IPS-18a (cell line): ENCODE measurements around the gene ASPHD2.

ENCODE experiments used
- H3K27ac ChIP-seq: one replicate; pipeline ENCODE4 v1.5.1; 2013; ENCODE audit warnings: low read length
- H3K27me3 ChIP-seq: one replicate; pipeline ENCODE4 v1.6.1; 2013; ENCODE audit warnings: mild to moderate bottlenecking, low read length; ENCODE audit not compliant: control insufficient read depth, insufficient read depth
- H3K36me3 ChIP-seq: one replicate; pipeline ENCODE4 v1.6.1; 2013; ENCODE audit warnings: low read depth, low read length; ENCODE audit not compliant: control insufficient read depth
- H3K4me1 ChIP-seq: one replicate; pipeline ENCODE4 v1.6.1; 2013; ENCODE audit warnings: low read depth, low read length; ENCODE audit not compliant: control insufficient read depth
- H3K4me3 ChIP-seq: one replicate; pipeline ENCODE4 v1.5.1; 2013; ENCODE audit warnings: low read length
- H3K9ac ChIP-seq: one replicate; pipeline ENCODE4 v1.6.1; 2013; ENCODE audit warnings: mild to moderate bottlenecking, low read length, moderate library complexity
- H3K9me3 ChIP-seq: one replicate; pipeline ENCODE4 v1.6.1; 2013; ENCODE audit warnings: low read depth, low read length; ENCODE audit not compliant: control insufficient read depth

The ASPHD2 gene, protein sequence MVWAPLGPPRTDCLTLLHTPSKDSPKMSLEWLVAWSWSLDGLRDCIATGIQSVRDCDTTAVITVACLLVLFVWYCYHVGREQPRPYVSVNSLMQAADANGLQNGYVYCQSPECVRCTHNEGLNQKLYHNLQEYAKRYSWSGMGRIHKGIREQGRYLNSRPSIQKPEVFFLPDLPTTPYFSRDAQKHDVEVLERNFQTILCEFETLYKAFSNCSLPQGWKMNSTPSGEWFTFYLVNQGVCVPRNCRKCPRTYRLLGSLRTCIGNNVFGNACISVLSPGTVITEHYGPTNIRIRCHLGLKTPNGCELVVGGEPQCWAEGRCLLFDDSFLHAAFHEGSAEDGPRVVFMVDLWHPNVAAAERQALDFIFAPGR

DNA sequence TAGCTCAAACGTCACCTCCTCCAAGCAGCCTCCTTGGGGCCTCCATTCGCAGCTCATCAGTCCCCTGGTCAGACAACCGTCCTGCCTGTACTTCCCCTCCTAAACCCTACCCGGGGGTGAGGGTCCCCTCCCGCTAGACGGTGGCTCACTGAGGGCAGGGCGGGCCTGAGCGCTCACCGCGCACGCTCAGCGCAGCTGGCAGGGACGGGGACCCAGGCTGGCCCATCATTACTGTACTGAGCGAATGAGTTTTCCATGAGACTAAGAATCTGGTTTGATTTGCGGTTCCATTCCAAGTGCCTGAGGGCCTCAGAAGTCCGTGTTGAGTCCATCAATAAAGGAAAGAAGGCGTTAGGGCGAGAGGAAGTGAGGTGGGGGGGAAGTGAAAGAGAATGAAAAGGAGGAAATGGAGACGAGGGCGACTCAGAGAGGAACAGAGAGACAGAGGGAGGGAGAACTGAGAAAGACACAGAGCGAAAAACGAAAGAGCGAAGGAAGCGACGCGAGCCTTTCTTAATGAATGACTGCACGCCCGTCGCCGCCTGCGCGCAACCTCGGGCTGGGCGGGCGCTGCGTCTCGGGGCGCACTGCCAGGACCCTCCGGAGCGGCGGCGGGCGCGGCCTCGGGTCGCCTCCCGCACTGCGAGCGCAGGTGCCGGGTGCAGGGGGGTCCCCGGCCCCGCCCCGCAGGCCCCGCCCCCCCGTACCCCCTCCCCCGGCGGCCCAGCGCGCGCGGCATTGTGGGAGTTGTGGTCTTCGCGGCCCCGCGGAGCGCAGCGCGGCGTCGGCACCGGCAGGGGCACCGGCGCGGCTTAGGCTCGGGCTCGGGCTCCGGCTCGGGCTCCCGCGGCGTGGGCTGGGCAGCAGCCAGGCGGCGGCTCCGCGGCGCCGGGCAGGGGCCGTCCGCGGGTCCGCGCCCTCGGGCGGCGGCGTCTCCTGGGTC, at the start of gene ASPHD2:
ASPHD2 (plus strand) TSS at position 746 of the 943 bp plus-strand sequence. CDS start 4,356 bp downstream, outside the sequence.
- Histone ChIP-seq H3K27ac (no peak within 1 kb of the TSS), H3K9ac (peak within 1 kb of the TSS; percentile 50), H3K36me3 (peaks cover 4% of the 10 kb centered on the region), H3K27me3 (peaks cover 27% of the 10 kb centered on the region), H3K9me3 (no peaks in the 10 kb centered on the region), H3K4me3 (peak within 1 kb of the TSS; percentile 84), H3K4me1 (peaks cover 10% of the 10 kb centered on the region)

DNA sequence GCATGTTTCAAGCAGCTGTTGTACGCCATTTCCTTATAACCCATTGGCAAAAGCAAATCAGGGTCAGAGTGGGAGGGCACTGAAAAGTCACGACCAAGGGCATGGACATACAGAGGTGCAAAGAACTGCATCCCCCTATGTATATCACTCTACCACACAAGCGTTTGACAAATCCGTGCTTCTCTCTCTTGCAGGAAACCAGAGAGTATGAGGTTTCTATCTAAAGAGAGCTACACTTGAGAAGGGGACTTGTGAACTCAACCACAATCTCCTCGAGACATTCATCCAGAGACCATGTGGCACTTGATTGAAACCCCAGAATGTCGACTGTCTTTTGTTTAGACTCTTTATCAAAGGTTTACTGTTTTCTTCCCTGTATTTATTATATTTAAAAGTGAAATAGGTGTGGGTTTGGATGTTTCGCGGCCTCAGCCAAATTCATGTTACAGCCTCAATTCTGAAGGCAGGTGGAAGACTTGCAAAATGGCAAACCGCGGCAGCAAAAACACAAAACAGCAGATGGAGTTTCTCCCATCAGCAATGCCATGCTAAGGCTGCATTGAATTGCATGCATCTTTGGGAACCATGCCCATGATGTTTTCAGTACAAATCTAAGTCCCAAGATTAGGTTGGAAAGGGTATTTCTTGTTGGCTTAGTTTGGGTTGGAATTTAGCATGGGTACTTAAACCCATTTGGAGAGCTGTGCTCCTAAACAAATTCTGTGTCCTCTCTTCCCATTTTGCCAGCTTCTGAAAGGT, 48.8 kb upstream of the ASPHD2 start:
- Histone ChIP-seq H3K4me1 (peaks cover 7% of the 10 kb centered on the region), H3K27ac (no peak overlapping the region), H3K36me3 (no peaks in the 10 kb centered on the region), H3K27me3 (no peaks in the 10 kb centered on the region), H3K9me3 (no peaks in the 10 kb centered on the region), H3K9ac (no peak overlapping the region), H3K4me3 (no peak overlapping the region)

DNA sequence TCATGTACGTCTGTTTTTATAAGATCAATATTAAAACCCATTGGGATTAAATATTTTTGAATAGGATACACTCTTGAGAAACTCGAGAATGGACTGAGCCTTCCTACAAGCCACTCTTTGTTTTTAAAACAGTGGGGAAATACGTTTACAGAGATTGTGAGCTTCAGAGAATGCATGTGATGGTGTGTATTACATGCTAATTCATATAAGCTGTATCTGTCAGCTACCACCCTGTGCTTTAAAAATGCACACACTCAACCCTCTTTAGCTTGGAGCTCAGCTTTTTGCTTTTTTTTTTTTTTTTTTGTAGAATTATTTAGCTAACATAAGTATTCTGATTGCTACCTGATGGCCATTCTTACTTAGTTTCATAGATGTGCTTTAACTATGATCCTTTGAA, 46.3 kb upstream of the ASPHD2 start:
- H3K27me3 ChIP-seq = no peaks in the 10 kb centered on the region
- peaks cover 7% of the 10 kb centered on the region for H3K4me1 ChIP-seq
- no peaks in the 10 kb centered on the region for H3K36me3 ChIP-seq
- no peak overlapping the region for H3K4me3 ChIP-seq
- no peaks in the 10 kb centered on the region for H3K9me3 ChIP-seq
- no peak overlapping the region for H3K9ac ChIP-seq
- no peak overlapping the region for H3K27ac ChIP-seq

DNA sequence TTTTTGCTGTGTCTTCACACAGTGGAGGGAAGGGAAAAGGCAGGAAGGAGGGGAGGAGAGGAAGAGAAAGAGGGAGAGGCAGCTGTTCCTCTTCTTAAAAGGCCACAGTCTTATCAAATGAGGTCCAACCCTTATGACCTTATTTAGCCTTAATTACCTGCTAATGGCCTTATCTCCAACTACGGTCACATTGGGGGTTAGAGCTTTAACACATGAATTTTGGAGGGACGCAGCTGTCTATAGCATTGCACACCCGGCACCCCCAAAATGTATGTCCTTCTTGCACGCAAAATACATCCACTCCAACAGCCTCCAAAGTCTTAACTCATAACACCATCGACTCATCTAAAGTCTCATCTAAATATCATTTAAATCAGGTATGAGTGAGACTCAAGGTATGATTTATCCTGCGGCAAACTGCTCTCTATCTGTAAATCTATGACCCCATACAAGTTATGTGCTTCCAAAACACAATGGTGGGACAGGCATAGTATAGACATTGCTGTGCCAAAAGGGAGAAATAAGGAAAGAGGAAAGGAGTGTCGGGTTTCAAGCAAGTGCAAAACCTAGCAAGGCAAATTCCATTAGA, 45.0 kb upstream of the ASPHD2 start:
- Histone ChIP-seq H3K27ac (no peak overlapping the region), H3K36me3 (no peaks in the 10 kb centered on the region), H3K9me3 (no peaks in the 10 kb centered on the region), H3K4me3 (no peak overlapping the region), H3K9ac (no peak overlapping the region), H3K27me3 (no peaks in the 10 kb centered on the region), H3K4me1 (peaks cover 7% of the 10 kb centered on the region)

DNA sequence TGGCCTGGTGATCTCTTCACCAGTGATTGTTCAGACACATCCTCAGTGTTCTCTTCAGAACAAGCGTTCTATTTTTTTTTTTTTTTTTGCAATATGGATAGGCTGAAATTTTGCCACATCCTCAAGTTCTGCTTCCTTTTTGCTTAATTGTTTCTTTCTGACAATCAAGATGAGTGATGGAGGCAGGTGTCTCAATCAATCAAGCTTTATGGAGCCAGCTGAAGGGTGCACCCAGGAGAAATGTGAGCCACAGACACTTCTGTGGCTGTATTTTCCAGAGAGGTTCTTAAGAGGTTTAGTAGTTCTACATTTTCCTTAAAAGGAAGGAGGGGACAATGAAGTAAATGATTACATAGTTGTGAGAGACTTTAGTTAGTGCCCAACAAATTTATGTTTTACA, 43.9 kb upstream of the ASPHD2 start:
- Histone ChIP-seq H3K27me3 (no peaks in the 10 kb centered on the region), H3K36me3 (no peaks in the 10 kb centered on the region), H3K9ac (no peak overlapping the region)

DNA sequence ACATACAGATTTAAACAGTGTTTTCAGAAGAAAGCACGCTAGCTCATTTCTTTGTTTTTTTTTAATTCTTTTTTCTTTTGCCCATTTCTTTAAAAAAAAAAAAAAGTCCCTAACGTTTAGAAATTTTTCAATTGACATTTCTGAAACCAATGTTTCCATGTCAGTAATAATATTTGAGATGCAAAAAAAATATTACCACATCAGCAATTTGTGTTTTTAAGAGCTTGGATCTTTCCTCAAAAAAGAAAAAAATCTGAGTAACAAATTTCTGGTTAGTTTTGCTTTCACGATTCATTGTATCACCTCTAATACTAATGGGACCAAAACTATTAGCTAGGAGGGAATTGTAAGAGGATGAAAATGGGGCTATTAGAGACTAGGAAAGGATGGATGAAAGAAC, 39.9 kb upstream of the ASPHD2 start:
- Histone ChIP-seq H3K4me1 (peaks cover 5% of the 10 kb centered on the region), H3K27me3 (no peaks in the 10 kb centered on the region), H3K4me3 (no peak overlapping the region), H3K9me3 (no peaks in the 10 kb centered on the region), H3K36me3 (no peaks in the 10 kb centered on the region), H3K27ac (no peak overlapping the region), H3K9ac (no peak overlapping the region)

More for the DNA sequence above, 43.9 kb upstream of the ASPHD2 start:
- Histone ChIP-seq H3K27ac (no peak overlapping the region), H3K4me1 (peaks cover 7% of the 10 kb centered on the region), H3K4me3 (no peak overlapping the region), H3K9me3 (no peaks in the 10 kb centered on the region)

DNA sequence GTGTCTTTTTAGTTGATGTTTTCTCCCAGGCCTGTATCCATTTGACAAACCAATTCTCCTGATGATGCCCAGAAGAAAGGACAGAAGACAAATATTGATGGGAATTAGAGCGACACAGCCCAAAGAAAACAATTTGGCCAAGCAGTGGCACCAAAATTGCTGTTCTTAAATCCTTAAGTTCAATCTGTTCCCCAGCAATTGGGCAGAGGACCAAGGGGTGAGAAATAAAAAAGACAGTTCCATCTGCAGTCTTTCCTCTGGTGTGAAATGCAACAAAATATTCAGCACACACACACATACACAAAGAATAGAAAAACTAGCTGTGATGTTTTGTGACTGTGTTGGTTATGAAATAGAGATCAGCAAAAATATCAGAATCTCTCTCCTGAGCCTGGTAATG, 38.0 kb upstream of the ASPHD2 start:
- no peaks in the 10 kb centered on the region for H3K9me3 ChIP-seq
- H3K4me3 ChIP-seq = no peak overlapping the region
- peaks cover 11% of the 10 kb centered on the region for H3K4me1 ChIP-seq
- H3K9ac ChIP-seq = no peak overlapping the region
- H3K27me3 ChIP-seq = no peaks in the 10 kb centered on the region
- no peak overlapping the region for H3K27ac ChIP-seq
- no peaks in the 10 kb centered on the region for H3K36me3 ChIP-seq

DNA sequence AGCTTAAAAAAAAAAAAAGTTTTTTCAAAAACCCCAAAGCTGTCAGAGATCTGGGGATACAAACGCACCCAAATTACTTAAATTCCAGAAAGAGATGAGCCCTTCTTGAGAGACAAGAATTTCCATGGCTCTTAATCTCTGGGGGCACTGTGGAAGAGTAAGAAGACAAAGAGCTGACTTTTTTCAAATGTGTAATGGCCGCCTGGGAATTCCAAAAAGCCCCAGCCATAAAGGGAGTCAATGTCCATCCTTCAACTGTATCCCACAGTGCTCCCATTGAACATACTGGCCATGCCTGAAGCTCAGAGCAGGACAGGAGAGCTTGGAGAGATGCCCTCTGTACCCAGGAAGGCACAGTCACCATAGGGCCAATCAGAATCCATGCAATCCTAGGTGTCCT, 37.4 kb upstream of the ASPHD2 start:
- Histone ChIP-seq H3K9ac (no peak overlapping the region), H3K27me3 (no peaks in the 10 kb centered on the region), H3K9me3 (no peaks in the 10 kb centered on the region), H3K27ac (no peak overlapping the region), H3K36me3 (no peaks in the 10 kb centered on the region), H3K4me3 (no peak overlapping the region), H3K4me1 (peaks cover 15% of the 10 kb centered on the region)

DNA sequence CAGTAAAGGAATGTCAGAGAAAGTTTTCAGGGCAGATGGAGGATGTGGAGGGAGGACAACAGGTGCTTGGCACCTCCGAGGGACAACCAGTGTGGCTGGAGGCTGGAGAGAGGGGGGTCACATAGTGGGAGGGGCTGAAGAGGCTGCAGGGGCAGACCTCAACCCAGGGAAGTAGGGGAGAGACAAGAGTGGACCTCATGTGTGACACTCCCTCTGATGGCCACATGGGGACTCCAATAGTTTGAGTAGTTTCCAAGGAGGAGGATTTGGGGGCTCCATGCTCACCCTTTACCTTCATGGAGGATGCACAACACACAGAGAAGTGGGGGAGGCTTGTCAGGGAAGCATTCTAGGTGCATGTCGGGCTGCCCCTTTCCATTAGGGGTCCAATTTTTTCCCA, 35.1 kb upstream of the ASPHD2 start:
- H3K9me3 ChIP-seq = no peaks in the 10 kb centered on the region
- no peaks in the 10 kb centered on the region for H3K27me3 ChIP-seq
- H3K4me3 ChIP-seq = no peak overlapping the region
- H3K9ac ChIP-seq = no peak overlapping the region
- no peaks in the 10 kb centered on the region for H3K36me3 ChIP-seq
- H3K27ac ChIP-seq = no peak overlapping the region
- peaks cover 15% of the 10 kb centered on the region for H3K4me1 ChIP-seq

DNA sequence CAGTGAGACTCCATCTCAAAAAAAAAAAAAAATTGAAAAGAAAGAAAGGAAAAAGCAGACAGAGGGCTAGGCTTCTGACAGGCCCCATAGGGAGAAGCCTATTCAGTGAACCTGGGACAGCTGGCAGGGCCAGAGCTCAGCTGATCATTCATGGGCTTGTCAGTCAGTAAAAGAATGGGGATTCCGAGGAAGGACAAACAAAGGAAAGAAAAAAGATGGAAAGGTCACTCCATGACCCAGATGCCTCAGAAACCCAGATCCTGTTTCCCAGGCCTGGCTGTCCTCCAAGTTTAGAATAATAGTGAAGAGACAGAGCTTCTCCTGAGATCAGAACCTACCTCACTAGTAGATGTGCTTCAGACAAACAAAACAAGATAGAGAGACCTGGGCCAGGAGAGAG, 34.3 kb upstream of the ASPHD2 start:
- no peaks in the 10 kb centered on the region for H3K9me3 ChIP-seq
- H3K4me3 ChIP-seq = no peak overlapping the region
- peaks cover 15% of the 10 kb centered on the region for H3K4me1 ChIP-seq
- H3K27me3 ChIP-seq = no peaks in the 10 kb centered on the region
- H3K27ac ChIP-seq = peak overlapping the region; percentile 60
- H3K9ac ChIP-seq = no peak overlapping the region
- H3K36me3 ChIP-seq = no peaks in the 10 kb centered on the region

DNA sequence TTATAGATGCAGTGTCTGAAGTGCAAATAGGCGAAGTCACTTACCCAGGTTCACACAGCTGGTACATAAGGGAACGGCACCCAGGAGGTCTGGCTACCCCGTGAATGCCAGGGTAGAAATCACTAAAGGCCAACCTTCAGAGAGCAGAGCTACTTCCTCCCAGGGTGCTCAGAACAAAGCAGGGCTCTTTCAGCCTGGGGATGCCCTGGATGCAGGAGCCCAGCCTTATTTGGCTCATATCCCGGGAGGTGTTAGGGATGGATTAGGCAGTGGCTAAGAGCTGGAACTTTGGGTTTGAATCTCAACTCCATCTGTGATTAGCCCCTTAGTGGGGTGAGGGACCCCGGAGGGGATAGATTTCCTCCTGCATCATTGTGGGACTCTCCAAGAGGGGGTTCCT, 33.1 kb upstream of the ASPHD2 start:
- H3K36me3 ChIP-seq = no peaks in the 10 kb centered on the region
- no peak overlapping the region for H3K9ac ChIP-seq
- H3K4me1 ChIP-seq = peaks cover 15% of the 10 kb centered on the region
- no peaks in the 10 kb centered on the region for H3K27me3 ChIP-seq
- no peak overlapping the region for H3K27ac ChIP-seq
- H3K4me3 ChIP-seq = no peak overlapping the region
- no peaks in the 10 kb centered on the region for H3K9me3 ChIP-seq
